ENCODE measurements around the gene HEMK1.

HEMK1 gene

DNA sequence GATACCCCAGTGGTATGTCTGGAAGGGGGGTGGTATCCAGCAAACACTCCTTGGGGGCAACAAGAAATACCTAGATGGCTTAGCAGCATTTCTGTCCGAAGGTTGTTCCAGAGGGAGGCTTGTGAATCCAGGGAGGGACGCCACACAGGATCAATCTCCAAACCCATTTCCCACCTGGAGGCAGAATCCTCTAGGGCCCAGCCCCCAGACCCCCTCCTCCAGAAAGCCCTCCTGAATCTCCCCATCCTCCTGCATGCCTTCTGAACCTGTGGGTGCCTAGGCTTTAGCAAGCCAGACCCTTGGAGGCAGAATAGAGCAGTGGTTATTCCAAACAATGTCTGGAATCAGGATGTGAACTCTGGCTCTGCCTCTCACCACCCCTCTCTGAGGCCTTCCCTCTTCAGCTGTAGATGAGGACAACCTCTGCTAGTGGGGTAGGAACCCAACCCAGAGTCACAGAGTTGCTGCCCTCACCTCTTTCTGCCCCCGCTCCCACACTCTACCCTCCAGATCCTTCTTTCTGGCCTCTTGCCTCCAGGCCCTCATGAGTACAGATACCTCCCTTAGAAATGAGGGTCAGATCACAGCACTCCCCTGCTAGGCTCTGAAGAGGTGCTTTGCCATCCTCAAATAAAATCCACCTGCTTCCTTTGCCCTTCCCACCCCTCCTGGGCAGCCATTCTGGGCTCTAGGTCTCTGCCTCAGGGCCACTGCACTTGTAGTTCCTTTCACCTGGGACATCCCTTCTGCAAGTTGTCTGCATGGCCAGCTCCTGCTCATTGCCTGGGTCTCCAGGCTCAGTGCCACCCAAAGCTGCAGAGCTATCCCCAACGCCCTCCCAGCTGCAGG, 34.2 kb downstream of the HEMK1 start:
- DNase-seq: no peak

DNA sequence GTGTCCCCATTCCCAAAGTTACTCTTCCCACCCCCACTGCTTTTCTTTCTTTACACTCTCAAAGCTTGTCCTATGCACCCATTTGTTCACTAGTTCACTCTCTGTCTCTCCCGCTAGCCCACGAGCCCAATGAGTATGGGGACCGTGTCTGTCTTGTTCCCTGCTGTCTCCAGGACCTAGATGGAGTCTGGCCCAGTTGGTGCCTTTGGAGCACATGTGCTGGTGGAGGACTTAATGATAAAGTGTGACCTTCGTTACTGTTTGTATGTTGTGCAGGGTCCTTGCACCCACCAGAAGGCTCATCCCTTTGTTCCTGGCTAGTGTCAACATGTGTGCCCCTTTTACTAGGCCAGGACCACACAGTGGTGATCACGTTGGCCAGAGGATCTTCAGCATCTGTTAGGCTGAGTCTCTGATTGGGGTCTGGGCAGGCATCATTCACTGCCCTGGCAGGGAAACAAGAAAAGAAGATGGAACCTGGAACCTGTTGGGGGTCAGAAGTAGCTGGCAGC, 34.8 kb downstream of the HEMK1 start:
- no peak for DNase-seq

DNA sequence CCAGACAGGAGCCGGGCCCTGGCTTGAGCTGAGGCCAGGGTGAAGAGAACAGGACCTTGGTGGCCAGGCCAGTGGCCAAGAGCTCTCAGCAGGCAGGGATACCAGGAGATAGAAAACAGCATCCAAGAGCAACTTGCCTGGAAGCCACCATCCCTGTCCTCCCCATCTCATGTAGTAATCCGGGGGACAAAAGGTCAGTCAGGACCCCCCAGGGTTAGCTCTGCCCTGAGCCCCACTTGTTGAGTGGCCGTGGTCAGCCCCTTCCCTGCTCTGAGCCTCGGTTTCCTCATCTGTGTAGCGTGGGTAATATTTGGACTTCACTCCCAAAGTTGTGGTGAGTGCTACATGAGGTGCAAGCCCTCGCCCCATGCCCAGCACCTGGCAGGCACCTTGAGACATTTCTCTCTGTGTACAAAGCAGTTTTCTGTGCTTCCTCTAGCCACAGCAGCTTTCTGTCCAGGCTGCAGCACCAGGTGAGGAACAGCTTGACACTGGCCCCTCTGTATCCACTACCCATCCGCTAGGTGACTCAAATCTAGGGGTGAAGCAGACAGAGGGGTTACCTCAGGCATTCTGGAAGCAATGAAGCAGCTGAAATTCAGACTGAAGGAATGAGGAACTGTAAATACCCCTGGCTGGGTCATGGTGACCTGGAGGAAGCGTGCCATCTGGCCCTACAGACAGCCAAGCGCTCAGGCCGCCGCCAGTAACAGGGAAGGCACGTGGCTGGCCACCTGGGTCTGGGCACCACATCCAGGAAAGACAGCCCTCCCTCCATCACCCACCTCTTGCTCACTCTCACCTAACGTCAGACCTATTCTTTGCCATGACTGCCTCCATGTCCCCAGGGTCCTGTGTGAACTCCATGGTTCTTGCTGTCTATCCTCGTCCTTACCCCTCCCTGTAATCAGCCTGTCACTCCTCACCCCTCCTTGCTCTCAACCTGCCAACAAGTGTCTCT, 35.6 kb downstream of the HEMK1 start:
- DNase-seq: no peak

DNA sequence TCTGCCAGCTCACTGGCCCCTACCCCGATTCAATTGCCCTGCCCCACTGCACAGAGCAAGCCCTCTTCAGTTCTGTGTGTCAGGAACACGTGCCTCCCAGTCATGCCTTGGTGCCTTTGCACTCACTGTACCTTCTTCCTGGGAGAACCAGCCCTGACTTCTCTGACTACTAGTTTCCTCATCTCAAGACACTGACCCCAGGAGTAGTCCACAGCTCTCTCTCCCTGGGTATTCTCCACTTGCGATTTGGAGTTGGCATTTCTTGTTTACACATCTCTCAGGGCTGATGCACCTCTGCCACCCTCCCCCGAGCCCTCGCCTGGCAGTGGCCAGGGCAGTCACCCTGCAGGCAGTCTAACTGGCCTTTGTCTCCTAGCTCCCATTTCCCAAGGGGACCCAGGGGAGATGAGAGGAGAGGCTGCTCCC, 36.6 kb downstream of the HEMK1 start:
- DNase-seq: no peak

DNA sequence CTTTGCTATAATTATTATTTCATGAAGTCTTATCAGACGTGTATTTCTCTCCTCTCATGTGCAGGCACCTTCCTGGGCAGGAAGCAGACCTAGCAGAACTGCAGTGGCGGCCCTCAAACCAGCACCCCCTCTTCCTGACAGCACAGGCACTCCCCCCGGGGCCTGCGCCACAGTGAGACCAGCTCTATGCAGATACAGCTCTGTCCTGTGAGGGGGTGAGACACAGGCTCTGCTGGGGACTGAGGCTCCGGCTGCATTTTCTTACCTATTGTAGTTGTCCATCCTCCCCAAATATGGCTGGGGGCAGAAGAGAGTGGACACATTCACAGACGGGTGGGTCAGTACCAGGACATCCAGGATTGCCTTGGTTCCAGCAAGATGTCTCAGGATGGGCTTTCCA, 37.3 kb downstream of the HEMK1 start:
- DNase-seq: no peak

DNA sequence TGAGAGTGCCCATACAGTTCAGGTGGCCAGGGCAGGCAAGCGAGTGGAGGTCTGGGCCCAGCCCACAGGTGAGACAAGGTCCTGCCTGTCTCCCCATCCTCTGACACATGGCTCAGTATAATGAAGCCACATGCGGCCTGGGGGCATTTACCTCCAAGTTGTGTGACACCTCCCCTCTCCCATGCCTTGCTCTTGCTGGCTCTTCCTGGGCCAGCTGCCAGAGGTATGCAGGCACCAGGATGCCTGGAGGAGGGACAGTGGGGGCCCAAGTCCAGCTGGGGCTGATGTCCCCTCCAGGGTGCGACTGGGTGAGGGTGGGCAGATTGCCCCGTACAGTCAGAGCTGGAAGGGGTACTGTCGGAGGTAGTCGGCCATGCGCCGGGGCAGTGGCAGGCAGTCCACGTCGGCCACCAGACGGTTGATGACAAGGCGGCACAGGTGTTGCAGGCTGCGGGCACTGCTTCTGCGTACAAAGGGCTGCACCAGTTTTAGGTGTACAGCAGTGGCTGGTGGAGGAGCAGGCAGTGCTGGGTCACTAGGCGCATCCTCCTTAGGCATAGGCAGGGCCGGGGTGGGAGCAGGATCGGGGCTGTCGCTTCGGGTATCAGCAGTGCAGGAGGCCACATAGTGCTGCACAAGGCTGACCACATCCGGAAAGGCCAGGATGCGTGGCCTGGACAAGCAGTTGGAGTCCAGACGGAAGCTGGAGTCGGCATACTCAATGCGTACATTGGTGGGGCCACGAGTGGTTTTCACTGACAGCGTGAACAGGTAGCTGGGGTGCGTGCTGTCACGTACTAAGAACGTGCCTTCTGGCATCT, 38.2 kb downstream of the HEMK1 start:
- DNase-seq: no peak

DNA sequence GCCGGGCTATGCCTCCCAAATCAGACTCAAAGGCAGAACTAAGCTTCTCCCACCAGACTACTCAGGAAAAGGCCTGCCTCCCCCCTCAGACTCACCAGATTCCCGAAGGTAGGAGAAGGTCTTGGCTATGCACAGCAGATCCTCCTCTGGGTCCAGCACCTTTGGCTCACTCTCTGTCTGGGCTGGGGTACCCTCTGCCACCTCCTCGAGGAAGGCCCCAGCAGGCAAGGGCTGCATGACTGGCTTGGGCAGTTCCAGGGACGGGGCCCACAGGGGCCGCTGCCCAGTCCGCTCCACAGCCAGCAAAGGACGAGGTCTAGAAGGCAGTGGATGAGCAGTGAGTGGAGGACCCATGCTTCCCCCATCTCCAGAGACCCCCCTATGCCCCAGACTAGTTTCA, 39.0 kb downstream of the HEMK1 start:
- DNase-seq: no peak

DNA sequence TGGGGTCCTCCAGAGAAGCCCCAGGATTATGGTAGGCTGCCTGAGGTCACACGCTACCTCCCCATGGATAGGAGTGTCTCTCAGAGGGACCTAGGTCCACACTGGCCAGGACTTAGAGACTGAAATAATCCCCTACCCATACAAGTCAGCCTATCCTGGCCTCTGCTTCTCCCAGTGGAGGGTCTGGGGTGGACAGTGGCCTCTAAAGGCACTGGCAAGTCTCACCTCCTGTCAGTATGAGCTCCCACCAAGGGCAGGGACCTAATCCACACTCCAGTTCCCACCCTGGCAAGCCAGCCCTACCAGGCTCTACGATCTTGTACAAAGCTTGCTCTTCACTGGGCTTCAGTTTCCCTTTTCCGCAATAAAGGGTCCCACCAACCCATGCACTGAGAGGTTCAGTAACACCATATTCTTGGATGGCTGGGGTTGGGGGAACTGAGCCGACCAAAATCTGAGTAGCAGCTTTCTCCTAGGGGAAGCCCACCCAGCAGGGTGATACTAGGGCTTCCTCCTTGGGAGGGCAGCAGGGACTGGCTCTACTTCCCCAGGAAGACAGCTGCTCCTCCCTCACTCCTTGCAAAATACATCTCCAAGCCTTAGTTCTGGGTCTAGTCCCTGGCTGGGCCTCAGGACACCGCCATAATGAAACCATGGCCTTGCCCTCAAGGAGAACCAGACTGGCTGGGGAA, 39.9 kb downstream of the HEMK1 start:
- DNase-seq: no peak

DNA sequence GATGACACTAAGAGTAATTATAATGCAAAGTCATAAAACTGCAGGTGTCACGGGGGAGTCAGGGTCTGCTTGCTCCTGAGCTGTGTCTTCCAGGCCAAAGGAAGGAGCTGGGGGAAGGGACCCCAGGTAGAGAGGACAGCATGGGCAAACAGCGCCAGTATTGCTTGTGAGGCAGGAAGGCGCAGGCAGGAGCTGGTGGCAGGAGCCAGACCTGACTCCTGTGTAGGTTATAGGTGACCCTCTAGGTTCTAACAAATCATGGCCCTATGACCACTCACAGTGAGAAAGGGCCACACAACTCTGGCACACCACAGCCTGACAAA, 40.4 kb downstream of the HEMK1 start:
- DNase-seq: no peak

DNA sequence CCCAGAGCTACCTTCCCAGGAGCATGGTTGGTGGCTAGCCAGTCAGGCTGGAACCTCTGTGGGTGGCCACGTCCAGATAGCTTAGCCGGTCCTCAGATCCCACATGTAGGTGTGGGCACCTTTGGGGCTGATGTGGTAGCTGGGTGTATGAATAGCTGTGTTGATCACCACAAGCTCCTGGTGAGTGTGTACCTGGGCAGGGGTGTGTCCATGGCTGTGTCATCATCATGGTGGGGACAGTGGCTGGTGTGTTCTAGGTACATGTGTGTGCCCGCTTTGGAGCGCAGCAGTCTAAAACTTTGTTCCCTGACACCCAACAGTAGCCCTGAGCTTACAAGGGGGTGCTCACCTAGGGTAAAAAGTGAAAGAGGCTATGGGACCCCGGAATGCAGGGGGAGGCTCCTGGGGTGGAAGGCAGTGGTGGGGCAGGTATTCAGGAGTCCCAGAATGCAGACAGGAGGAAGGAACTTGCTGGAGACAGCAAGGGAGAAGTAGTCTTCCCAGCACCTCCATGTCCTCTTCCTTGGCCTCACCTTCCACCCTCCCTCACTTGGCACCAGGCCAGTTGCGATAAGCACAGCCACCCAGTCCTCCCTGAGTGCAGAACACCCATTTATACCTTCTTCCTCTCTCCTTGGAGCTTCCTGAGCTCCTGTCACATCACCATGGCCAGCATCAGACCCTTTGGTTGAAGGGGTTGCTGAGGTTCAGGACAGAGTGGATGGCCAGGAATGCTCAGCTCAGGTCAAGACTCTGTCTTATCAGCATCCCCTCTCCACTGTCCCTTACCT, 41.1 kb downstream of the HEMK1 start:
- no peak for DNase-seq

DNA sequence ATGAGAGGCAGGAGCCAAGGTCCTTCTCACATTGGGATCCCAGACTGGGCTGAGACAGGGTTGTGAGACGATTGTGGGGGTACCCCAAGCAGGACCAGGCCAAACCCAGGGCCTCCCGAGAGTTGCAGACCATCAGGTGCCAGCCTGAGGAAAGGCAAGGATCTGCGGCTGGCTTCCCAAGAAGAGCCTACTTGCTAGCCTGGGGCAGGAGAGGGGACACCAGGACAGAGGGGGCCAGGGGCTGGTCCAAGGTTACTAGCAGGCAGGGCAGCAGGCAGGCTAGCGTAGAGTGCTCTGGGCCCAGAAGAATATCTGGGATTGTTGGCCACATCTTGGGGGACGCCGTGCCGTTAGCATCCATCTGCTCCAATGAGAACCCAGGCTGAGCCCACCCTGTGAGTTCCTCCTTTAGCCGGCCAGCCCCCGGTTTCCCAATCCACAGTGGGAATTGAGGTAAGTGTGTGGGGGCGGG, 41.7 kb downstream of the HEMK1 start:
- DNase-seq: no peak

DNA sequence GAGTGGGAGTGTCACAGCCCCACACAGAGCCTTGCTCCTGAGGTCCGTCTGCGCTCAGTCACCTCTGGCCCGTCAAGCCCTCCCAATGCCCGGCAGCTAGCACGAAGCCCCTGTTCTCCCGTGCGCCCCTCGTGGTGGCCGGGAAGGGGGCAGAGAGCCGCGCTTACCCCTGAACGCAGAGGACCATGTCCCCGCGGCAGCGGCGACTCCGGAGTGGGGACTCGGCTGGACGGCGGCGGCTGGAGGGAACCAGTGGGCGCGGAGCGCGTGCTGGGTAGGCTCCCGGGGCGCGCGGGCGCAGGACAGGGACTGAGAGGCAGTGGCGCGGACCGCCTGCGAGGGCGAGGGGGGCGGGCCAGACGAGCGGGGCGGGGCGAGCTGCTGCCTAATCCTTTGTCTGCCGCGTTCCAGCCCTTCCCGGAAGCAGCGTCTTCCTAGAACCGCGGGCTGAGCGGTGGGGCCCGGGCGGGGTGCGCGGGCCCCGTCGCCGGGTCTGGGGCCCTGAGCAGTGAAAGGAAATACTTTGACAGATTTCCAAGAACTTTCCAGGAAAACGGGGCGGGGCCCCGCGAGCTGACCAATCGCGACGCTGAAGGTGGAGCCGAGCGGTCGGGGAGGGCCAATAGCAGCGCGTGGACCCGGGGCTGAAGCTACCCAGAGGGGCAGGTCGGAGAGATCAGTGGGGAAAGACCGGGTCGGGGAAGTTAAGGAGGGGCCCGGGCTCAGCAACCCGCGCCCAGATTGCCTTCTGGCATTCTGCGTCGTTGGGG, 42.3 kb downstream of the HEMK1 start, which contains the start of gene CISH:
Gene CISH (minus strand): TSS at position 311 of the 770 bp plus-strand sequence. CDS start 124 bp downstream, at position 187.
- peak; percentile 87 for DNase-seq

DNA sequence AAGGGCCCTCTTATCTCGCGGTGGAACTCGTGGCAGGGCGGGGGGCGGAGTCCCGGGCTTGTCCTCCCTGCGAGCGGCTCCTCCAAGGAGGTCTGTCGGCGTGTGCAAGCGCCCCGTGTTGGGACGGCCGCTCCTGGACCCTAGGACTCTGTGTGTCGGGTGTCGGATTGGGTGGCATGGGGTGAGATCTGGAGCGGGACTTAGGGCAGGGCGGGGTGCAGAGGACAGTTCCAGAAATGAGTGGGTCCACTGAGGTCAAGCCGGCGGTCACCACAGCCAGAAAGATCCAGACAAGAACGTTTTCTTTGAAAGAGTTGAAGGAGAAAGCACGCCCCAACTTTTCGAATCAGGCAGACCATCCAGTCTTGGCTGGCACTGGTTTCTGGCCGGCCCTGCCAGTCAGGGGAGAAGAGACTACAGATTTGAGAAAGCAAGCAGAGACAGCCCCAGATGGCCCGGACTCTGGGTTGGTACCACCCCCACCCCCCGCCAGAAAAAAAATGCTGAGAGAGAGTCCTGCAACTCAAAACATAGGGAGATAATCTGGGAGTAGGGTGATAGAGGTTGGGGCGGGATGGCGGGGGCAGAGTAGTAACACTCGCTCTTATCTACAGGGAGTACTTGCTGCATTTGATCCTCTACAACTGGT, 43.0 kb downstream of the HEMK1 start:
- no peak for DNase-seq

DNA sequence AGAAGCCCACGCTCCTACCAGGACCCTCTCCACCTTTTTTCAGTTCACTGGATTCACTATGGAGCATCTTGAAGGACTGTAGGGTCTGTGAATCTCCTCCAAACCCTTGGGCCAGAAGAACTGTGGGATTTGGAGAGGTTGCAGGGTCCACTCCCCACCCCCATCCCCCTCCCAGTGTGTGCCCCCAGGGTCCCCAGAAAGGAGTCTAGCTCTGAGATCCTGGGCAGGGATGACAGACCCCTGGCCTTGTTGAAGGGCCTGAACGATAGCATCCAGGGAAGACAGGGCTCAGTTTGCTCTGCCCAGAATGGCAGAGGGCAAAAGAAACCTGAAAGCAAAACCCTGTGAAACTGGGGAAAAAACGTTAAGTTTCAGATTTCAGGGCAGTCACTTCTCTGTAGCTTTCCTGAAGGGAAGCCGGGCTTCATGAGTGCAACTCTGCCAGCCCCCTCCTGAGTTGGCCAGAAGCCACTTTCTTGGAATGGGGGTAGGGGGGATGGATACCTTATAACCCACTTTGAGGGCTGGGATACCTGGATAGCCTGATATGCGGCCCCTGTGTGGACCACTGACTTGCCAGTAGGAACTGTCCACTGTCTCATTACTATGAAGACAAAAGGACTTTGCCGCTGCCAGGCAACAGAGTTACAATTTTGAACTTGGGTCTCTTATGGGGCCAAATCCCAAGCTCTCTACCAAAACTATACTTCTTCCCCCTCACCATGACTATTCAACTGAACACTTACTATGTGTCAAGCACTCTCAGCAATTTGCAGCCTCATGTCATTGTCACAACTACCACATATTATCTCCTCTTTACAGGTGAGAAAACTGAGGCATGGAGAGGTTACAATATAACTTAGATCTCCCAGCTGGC, 43.9 kb downstream of the HEMK1 start:
- no peak for DNase-seq

DNA sequence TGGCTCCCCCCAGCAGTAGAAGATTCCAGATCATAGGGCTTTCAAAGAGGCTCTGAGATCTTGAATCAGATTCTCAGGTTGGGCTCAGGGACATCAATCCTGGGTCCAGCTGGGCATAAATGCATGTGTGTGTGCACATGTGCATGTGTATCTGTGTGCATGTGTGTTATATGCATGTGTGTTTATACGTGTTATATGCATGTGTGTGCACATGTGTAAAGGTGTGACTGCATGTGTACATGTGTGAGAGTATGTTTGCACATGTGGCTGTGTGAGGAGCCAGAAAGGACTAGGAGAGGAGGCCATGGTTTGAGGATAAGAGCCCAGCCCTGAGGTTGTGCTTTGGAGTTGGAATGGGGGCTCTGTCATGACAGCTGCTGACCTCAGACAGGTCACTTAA, 45.9 kb downstream of the HEMK1 start:
- no peak for DNase-seq

DNA sequence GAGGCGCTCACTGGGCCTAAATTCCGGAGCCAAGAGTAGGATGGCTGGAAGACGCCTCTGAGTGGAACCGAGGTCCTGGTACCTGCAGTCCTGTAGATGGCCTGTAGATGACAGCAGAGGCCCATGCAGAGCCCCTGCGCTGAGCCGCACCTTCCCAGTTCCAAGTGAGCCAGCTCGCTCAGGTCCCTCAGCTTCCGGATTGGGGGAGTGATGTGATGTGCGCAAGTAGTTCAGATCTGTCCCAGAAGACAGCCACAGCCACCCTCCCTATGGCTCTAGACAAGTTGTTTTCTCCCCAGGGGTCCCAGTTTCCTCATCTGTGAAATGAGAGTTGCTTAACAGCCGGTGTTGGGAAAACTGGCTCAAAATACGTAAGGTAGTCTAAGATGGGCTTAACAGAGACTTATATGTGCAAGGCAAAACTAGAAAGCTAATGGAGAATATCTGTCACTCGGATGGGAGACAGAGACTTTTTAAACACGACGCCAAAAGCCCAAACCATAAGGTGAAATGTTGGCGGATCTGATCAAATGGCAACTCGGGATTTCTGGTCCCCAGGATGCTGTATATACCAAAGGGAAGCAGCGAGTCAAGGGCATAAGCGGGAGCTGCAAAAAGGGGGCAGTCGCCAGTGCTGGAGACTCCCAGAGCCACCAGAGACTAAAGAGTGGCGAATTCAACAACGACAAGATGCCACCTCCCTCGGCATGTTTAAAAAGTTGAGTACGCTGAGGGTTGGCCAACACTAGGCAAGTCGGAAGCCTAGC, 46.9 kb downstream of the HEMK1 start:
- peak; percentile 79 for DNase-seq

DNA sequence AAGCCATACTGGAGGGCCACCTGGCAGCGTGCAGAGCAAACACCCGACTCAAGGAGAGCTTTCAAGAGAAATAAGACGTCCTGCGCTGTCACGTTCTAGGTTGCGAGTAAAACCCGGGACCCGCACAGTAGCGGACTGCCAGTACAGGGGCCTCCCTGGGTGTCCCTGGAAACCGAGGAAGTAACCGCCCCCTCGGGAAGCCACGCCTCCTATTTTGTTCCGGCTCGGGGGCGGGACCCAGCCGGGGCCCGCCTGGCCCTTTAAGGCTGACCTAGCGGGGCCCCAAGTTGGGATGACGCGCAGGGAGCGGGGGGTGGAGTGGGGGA, 47.4 kb downstream of the HEMK1 start:
- peak; percentile 91 for DNase-seq

Measured in midbrain (tissue), 1 donor.